ENCODE data around the gene SLCO2B1. TPM values are rescaled to one million over a fixed set of nuclear protein-coding genes. Genes with fewer than 3 reads are reported as not detected.

SLCO2B1 gene
- total RNA-seq, 3 donors from 2014 or later (not counting 1 experiment from before 2014, with no cell fraction given), result not detected

DNA sequence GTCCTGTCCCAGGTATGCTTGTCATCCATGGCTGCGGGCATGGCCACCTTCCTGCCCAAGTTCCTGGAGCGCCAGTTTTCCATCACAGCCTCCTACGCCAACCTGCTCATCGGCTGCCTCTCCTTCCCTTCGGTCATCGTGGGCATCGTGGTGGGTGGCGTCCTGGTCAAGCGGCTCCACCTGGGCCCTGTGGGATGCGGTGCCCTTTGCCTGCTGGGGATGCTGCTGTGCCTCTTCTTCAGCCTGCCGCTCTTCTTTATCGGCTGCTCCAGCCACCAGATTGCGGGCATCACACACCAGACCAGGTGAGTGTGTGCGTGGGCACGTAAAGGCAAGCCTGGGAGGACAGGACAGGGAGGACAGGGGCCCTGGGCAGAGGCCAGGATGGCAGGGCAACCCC, 42.4 kb downstream of the SLCO2B1 start:
- H3K4me1 Mint-ChIP-seq, result no peaks in the 10 kb centered on the region
- H3K9me3 Mint-ChIP-seq, result no peaks in the 10 kb centered on the region
- no peak overlapping the region for H3K4me3 Mint-ChIP-seq
- H3K27me3 Mint-ChIP-seq (ENCODE audit: low read depth in 2 of 2), result peaks cover 0 to 3% of the 10 kb centered on the region in 2 donors
- no peak overlapping the region for H3K27ac Mint-ChIP-seq
- Histone ChIP-seq H3K9me3 (ENCODE audit: control insufficient read depth, insufficient read depth, low read length) (no peaks in the 10 kb centered on the region), H3K4me1 (ENCODE audit: control insufficient read depth, insufficient read depth, low read length) (no peaks in the 10 kb centered on the region), H3K27ac (ENCODE audit: low read length) (no peak overlapping the region), H3K27me3 (ENCODE audit: control insufficient read depth, insufficient read depth, low read length) (no peaks in the 10 kb centered on the region), H3K36me3 (ENCODE audit: control insufficient read depth, insufficient read depth, low read length) (no peaks in the 10 kb centered on the region), H3K4me3 (ENCODE audit: low read length) (no peak overlapping the region)
- H3K36me3 Mint-ChIP-seq, result no peaks in the 10 kb centered on the region
- WGBS (ENCODE audit: insufficient coverage), result 93% methylated on average over 15 of the region's 15 CpGs
- DNase-seq, result no peak
- intact Hi-C loops (cut with micrococcal nuclease), result no loop called here
- TF ChIP-seq, protein P1, sequence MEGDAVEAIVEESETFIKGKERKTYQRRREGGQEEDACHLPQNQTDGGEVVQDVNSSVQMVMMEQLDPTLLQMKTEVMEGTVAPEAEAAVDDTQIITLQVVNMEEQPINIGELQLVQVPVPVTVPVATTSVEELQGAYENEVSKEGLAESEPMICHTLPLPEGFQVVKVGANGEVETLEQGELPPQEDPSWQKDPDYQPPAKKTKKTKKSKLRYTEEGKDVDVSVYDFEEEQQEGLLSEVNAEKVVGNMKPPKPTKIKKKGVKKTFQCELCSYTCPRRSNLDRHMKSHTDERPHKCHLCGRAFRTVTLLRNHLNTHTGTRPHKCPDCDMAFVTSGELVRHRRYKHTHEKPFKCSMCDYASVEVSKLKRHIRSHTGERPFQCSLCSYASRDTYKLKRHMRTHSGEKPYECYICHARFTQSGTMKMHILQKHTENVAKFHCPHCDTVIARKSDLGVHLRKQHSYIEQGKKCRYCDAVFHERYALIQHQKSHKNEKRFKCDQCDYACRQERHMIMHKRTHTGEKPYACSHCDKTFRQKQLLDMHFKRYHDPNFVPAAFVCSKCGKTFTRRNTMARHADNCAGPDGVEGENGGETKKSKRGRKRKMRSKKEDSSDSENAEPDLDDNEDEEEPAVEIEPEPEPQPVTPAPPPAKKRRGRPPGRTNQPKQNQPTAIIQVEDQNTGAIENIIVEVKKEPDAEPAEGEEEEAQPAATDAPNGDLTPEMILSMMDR (IDR thresholded peaks at IDR 0.05), result no peak
- no peak for ATAC-seq

DNA sequence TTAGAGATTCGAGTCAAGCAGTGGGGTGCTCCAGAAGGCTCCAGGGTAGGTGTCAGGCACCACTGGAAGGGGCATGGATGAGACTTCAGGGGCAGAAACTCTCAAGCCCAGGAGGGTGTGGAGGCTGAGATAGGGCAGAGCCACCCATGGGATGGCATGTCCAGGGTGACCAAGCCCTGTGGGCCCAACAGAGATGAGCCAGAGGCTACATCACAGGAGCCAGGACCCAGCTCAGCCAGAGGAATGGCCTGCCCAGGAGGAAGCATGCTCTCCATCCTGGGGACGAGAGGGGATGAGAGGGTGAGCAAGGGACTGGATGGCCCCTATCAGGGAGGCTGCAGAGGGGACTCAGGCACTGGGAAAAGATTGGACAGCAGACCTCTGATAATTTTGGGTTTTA, 42.8 kb downstream of the SLCO2B1 start:
- DNase-seq (no peak), ATAC-seq (no peak)
- no peak overlapping the region for H3K27ac Mint-ChIP-seq
- no peaks in the 10 kb centered on the region for H3K36me3 Mint-ChIP-seq
- H3K27me3 Mint-ChIP-seq (ENCODE audit: low read depth in 2 of 2), result peaks cover 0 to 3% of the 10 kb centered on the region in 2 donors
- H3K9me3 ChIP-seq (ENCODE audit: control insufficient read depth, insufficient read depth, low read length), result no peaks in the 10 kb centered on the region
- intact Hi-C loops (cut with micrococcal nuclease), result no loop called here
- no peaks in the 10 kb centered on the region for H3K9me3 Mint-ChIP-seq
- TF ChIP-seq, protein P1 (IDR thresholded peaks at IDR 0.05), result no peak
- H3K4me1 ChIP-seq (ENCODE audit: control insufficient read depth, insufficient read depth, low read length), result no peaks in the 10 kb centered on the region
- H3K4me3 Mint-ChIP-seq, result no peak overlapping the region
- no peak overlapping the region for H3K4me3 ChIP-seq (ENCODE audit: low read length)
- no peaks in the 10 kb centered on the region for H3K36me3 ChIP-seq (ENCODE audit: control insufficient read depth, insufficient read depth, low read length)
- H3K27ac ChIP-seq (ENCODE audit: low read length), result no peak overlapping the region
- no peaks in the 10 kb centered on the region for H3K27me3 ChIP-seq (ENCODE audit: control insufficient read depth, insufficient read depth, low read length)
- 65% methylated on average over 2 of the region's 2 CpGs for WGBS (ENCODE audit: insufficient coverage)
- no peaks in the 10 kb centered on the region for H3K4me1 Mint-ChIP-seq

DNA sequence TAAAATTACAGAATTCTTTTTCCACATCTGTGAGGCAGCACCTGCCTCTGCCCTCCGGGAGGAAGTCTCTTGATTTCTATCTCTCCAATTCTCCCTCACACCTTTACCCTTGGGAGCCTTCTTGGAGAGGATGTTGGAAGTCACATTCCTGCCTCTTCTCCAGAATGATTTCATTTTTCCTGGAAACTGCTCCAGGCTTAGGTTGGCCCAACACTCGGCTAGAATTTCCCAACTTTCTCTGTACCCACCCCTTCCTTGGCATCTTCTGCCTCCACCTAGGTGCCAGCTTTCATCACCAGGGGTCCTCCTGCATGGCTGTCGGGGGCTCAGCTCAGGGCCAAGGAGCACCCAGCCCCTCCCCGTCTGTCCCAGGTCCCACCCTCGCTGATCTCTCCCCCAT, 43.2 kb downstream of the SLCO2B1 start:
- H3K9me3 ChIP-seq (ENCODE audit: control insufficient read depth, insufficient read depth, low read length), result no peaks in the 10 kb centered on the region
- no peak overlapping the region for H3K4me3 ChIP-seq (ENCODE audit: low read length)
- intact Hi-C loops (cut with micrococcal nuclease), result no loop called here
- H3K36me3 ChIP-seq (ENCODE audit: control insufficient read depth, insufficient read depth, low read length), result no peaks in the 10 kb centered on the region
- no peaks in the 10 kb centered on the region for H3K4me1 ChIP-seq (ENCODE audit: control insufficient read depth, insufficient read depth, low read length)
- no peaks in the 10 kb centered on the region for H3K4me1 Mint-ChIP-seq
- no peaks in the 10 kb centered on the region for H3K36me3 Mint-ChIP-seq
- H3K27ac ChIP-seq (ENCODE audit: low read length), result no peak overlapping the region
- H3K27me3 ChIP-seq (ENCODE audit: control insufficient read depth, insufficient read depth, low read length), result no peaks in the 10 kb centered on the region
- H3K27me3 Mint-ChIP-seq (ENCODE audit: low read depth in 2 of 2), result peaks cover 0 to 3% of the 10 kb centered on the region in 2 donors
- H3K27ac Mint-ChIP-seq, result no peak overlapping the region
- no peak for ATAC-seq
- no peaks in the 10 kb centered on the region for H3K9me3 Mint-ChIP-seq
- no peak overlapping the region for H3K4me3 Mint-ChIP-seq
- TF ChIP-seq, protein P1 (IDR thresholded peaks at IDR 0.05), result no peak
- no peak for DNase-seq
- 77% methylated on average over 4 of the region's 5 CpGs for WGBS (ENCODE audit: insufficient coverage)

DNA sequence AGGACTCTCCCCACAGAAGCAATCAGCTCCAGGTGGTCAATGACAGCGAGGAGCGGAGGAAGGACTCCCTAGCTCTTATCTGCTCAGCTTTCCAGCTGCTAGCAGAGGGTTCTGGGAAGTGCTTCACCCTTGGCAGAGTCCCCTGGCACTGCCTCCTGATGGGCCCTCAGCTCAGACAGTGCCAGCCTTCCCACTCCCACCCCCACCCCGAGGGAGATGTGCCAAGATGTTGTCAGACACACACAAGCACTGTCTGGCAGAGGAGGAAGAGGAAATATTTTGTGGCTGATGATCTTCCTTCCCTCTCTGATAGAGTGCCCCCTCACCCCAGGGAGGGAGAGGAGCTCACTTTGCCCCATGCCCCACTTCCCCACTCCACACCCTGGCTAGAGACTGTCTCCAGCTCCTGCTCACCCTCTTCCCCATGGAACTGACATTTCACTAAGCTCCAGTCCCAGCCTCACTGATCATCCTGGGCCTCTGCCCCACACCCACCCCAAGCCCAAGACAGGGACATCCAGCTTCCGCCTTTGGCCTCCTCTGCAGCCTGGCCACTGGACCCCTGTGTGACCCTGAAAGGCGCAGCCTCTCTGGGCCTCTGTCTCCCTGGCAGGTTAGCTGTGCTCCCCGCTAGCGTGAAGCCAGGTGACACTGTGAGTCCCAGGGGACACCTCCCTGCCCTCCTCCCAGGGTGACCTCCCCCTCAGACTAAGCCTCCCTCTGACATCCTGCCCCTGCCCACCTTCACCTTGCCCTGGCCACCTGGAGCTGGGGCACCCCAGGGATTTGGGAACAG, 44.5 kb downstream of the SLCO2B1 start:
- no peaks in the 10 kb centered on the region for H3K36me3 Mint-ChIP-seq
- Histone ChIP-seq H3K27me3 (ENCODE audit: control insufficient read depth, insufficient read depth, low read length) (no peaks in the 10 kb centered on the region), H3K9me3 (ENCODE audit: control insufficient read depth, insufficient read depth, low read length) (no peaks in the 10 kb centered on the region), H3K4me1 (ENCODE audit: control insufficient read depth, insufficient read depth, low read length) (no peaks in the 10 kb centered on the region), H3K4me3 (ENCODE audit: low read length) (no peak overlapping the region), H3K36me3 (ENCODE audit: control insufficient read depth, insufficient read depth, low read length) (no peaks in the 10 kb centered on the region), H3K27ac (ENCODE audit: low read length) (no peak overlapping the region)
- peaks cover 0 to 3% of the 10 kb centered on the region in 2 donors for H3K27me3 Mint-ChIP-seq (ENCODE audit: low read depth in 2 of 2)
- ATAC-seq (no peak), DNase-seq (no peak)
- TF ChIP-seq, protein P1 (IDR thresholded peaks at IDR 0.05), result no peak
- intact Hi-C loops (cut with micrococcal nuclease), result no loop called here
- H3K9me3 Mint-ChIP-seq, result no peaks in the 10 kb centered on the region
- H3K27ac Mint-ChIP-seq, result no peak overlapping the region
- H3K4me3 Mint-ChIP-seq, result no peak overlapping the region
- no peaks in the 10 kb centered on the region for H3K4me1 Mint-ChIP-seq
- whole genome bisulfite sequencing (ENCODE audit: insufficient coverage), result 93% methylated on average over 6 of the region's 7 CpGs

Measured in natural killer cell (primary cell).